Small intestine (tissue), 16 donors: ENCODE data around the gene TRIM60. TPM values are rescaled to one million over a fixed set of nuclear protein-coding genes. Genes with fewer than 3 reads are reported as not detected.
"Not testable (repeated sequence)": the region's sequence is repeated elsewhere in the genome, so short reads cannot be mapped to it uniquely, and the experiment has no call there.

ENCODE experiments used
- DNase-seq, 2 donors: peaks; one replicate each; pipeline versions ENCODE4 v3.0.0 to v3.0.0-alpha.2; 2013
- FAIRE-seq: peaks from 2 replicates; lab custom pipeline; 2012; peaks lifted over from hg19 to GRCh38; lab: Jason Lieb, UNC
- H3K27ac ChIP-seq, 3 donors: one replicate each; pipeline ENCODE4 v1.5.1; 2013; ENCODE audit warnings: low read length in 2 of 3, mild to moderate bottlenecking in 2 of 3, control low read depth in 1 of 3, inconsistent platforms in 1 of 3, low read depth in 1 of 3, moderate library complexity in 1 of 3
- H3K27me3 ChIP-seq, 3 donors: one replicate each; pipeline ENCODE4 v1.6.1; 2013; ENCODE audit warnings: low read length in 3 of 3, inconsistent platforms in 1 of 3; ENCODE audit not compliant: control insufficient read depth in 3 of 3, insufficient read depth in 3 of 3
- H3K36me3 ChIP-seq, 3 donors: one replicate each; pipeline ENCODE4 v1.6.1; 2013; ENCODE audit warnings: low read length in 3 of 3, inconsistent platforms in 1 of 3, low read depth in 1 of 3, mild to moderate bottlenecking in 1 of 3, moderate library complexity in 1 of 3; ENCODE audit not compliant: control insufficient read depth in 3 of 3, insufficient read depth in 2 of 3
- H3K4me1 ChIP-seq, 3 donors: one replicate each; pipeline ENCODE4 v1.6.1; 2013; ENCODE audit warnings: low read length in 2 of 3, inconsistent platforms in 1 of 3, low read depth in 1 of 3, mild to moderate bottlenecking in 1 of 3, moderate library complexity in 1 of 3; ENCODE audit not compliant: control insufficient read depth in 3 of 3, insufficient read depth in 2 of 3
- H3K4me3 ChIP-seq, 3 donors: one replicate each; pipeline ENCODE4 v1.5.1; 2013; ENCODE audit warnings: low read length in 3 of 3, control low read depth in 1 of 3, inconsistent platforms in 1 of 3, low read depth in 1 of 3, mild to moderate bottlenecking in 1 of 3, moderate library complexity in 1 of 3
- H3K9me3 ChIP-seq, 2 donors: one replicate each; pipeline ENCODE4 v1.6.1; 2013; ENCODE audit warnings: low read depth in 1 of 2, low read length in 1 of 2; ENCODE audit not compliant: control insufficient read depth in 2 of 2, insufficient read depth in 1 of 2
- WGBS, 3 donors: extraction: QIAGEN DNeasy Blood & Tissue Kit; methylation state at CpG; one replicate each; pipeline ENCODE4 v1.1.7; 2013; 5-methylcytosine and 5-hydroxymethylcytosine counted together
- long read RNA-seq, 10 donors: transcript quantifications; one replicate each; lab custom pipeline, GENCODE V29; 2026
- polyA plus RNA-seq, 4 donors: library from polyadenylated mRNA; stranded (reverse) in 3 of 4; unstranded in 1 of 4; fragments of 200-250 nt in 3 of 4; fragments of 120-200 nt in 1 of 4; gene quantifications; one replicate each; pipeline versions ENCODE4 v1.2.1 to v1.2.3, GENCODE V29; 2013
- donor health status: healthy with polysubstance abuse.
- donor health status: control.
- donor health status: control.
- donor health status: Bipolar disorder and iron deficiency.
- donor health status: healthy.

The TRIM60 gene
- polyA plus RNA-seq: not detected
- long read RNA-seq, donor 1: 0 reads
- long read RNA-seq, donor 2: 0 reads
- long read RNA-seq, donor 3: 0 reads
- long read RNA-seq, donor 4: 0 reads
- long read RNA-seq, donor 5: 0 reads
- long read RNA-seq, donor 6: 0 reads
- long read RNA-seq, donor 7: 0 reads
- long read RNA-seq, donor 8: 0 reads
- long read RNA-seq, donor 9: 0 reads
- long read RNA-seq, donor 10: 0 reads

GRCh38 chr4:165031436-165032211 is at the start of gene TRIM60:
Gene TRIM60, plus strand, starts transcription at chr4:165031999. Its CDS starts 8,074 bp downstream, at chr4:165040073.
- Histone ChIP-seq H3K27ac (no peak within 1 kb of the TSS), H3K27me3 (no peaks in the 10 kb centered on the region), H3K36me3 (no peaks in the 10 kb centered on the region), H3K4me1 (no peaks in the 10 kb centered on the region), H3K9me3 (peaks cover 0 to 3% of the 10 kb centered on the region in 2 donors), H3K4me3 (no peak within 1 kb of the TSS)
- WGBS, 3 donors: 94 to 95% (median 94%) methylated on average over 41 of the region's 41 CpGs
- DNase-seq: no peak
- FAIRE-seq: no peak

- Histone ChIP-seq H3K27ac (no peak overlapping the region), H3K36me3 (no peaks in the 10 kb centered on the region), H3K4me3 (no peak overlapping the region), H3K4me1 (no peaks in the 10 kb centered on the region), H3K27me3 (no peaks in the 10 kb centered on the region), H3K9me3 (no peaks in the 10 kb centered on the region)
- WGBS, 3 donors: 83 to 95% (median 85%) methylated on average over 2 of the region's 2 CpGs
- FAIRE-seq: no peak
- no peak for DNase-seq
Measured at GRCh38 chr4:164989471-164989870, 42.3 kb upstream of the TRIM60 start.

DNA sequence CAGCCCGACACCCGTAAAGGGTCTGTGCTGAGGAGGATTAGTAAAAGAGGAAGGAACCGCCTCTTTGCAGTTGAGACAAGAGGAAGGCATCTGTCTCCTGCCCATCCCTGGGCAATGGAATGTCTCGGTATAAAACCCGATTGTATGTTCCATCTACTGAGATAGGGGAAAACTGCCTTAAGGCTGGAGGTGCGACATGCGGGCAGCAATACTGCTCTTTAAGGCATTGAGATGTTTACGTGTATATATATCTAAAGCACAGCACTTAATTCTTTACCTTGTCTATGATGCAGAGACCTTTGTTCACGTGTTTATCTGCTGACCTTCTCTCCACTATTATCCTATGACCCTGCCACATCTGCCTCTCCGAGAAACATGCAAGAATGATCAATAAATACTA is 41.0 kb upstream of the TRIM60 start:
- not testable (repeated sequence) for FAIRE-seq, H3K36me3 ChIP-seq, H3K27me3 ChIP-seq, H3K4me3 ChIP-seq, DNase-seq, H3K4me1 ChIP-seq, H3K27ac ChIP-seq, H3K9me3 ChIP-seq
- 57 to 70% (median 58%) methylated on average over 10 of the region's 10 CpGs for WGBS, 3 donors

DNA sequence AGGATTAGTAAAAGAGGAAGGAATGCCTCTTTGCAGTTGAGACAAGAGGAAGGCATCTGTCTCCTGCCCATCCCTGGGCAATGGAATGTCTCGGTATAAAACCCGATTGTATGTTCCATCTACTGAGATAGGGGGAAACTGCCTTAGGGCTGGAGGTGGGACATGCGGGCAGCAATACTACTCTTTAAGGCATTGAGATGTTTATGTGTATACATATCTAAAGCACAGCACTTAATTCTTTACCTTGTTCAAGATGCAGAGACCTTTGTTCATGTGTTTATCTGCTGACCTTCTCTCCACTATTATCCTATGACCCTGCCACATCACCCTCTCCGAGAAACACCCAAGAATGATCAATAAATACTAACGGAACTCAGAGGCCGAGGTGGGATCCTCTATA is 35.7 kb upstream of the TRIM60 start:
- 48 to 81% (median 69%) methylated on average over 6 of the region's 6 CpGs for WGBS, 3 donors
- not testable (repeated sequence) for FAIRE-seq

GRCh38 chr4:164997324-164997723 is 34.5 kb upstream of the TRIM60 start:
- Histone ChIP-seq H3K4me3 (no peak overlapping the region), H3K36me3 (no peaks in the 10 kb centered on the region), H3K27me3 (peaks cover 0 to 10% (median 0%) of the 10 kb centered on the region in 3 donors), H3K9me3 (no peaks in the 10 kb centered on the region), H3K4me1 (no peaks in the 10 kb centered on the region), H3K27ac (no peak overlapping the region)
- WGBS, 3 donors: 64 to 85% (median 77%) methylated on average over 2 of the region's 2 CpGs
- FAIRE-seq (no peak), DNase-seq (no peak)

More for the DNA sequence above, 35.7 kb upstream of the TRIM60 start:
- H3K36me3 ChIP-seq, H3K27me3 ChIP-seq, H3K9me3 ChIP-seq, H3K27ac ChIP-seq, H3K4me1 ChIP-seq, H3K4me3 ChIP-seq, DNase-seq: not testable (repeated sequence)

DNA sequence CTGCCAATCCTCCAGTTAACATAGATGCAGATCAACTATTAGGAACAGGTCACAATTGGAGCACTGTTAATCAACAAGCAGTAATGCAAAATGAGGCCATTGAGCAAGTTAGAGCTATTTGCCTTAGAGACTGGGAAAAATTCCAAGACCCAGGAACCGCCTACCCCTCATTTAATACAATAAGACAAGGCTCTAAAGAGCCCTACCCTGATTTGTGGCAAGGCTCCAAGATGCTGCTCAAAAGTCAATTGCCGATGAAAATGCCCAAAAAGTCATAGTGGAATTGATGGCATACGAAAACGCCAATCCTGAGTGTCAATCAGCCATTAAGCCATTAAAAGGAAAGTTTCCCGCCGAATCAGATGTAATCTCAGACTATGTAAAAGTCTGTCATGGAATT is 33.9 kb upstream of the TRIM60 start:
- no peak for FAIRE-seq
- WGBS, 3 donors: 46 to 67% (median 55%) methylated on average over 6 of the region's 6 CpGs
- Histone ChIP-seq H3K27ac (no peak overlapping the region), H3K36me3 (no peaks in the 10 kb centered on the region), H3K9me3 (no peaks in the 10 kb centered on the region), H3K4me1 (no peaks in the 10 kb centered on the region), H3K27me3 (peaks cover 0 to 10% (median 0%) of the 10 kb centered on the region in 3 donors), H3K4me3 (no peak overlapping the region)
- no peak for DNase-seq

DNA sequence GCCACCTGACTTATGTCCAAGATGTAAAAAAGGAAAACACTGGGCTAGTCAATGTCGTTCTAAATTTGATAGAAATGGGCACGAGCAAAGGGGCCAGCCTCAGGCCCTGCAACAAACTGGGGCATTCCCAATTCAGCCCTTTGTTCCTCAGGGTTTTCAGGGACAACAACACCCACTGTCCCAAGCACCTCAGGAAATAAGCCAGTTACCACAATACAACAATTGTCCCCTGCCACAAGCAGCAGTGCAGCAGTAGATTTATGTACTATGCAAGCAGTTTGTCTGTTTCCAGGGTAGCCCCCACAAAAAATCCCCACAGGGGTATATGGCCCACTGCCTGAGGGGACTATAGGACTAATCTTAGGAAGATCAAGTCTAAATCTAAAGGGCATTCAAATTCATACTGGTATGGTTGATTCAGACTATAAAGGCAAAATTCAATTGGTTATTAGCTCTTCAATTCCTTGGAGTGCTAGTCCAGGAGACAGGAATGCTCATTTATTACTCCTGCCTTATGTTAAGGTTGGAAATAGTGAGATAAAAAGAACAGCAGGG is 33.2 kb upstream of the TRIM60 start:
- H3K9me3 ChIP-seq, H3K4me1 ChIP-seq, FAIRE-seq: not testable (repeated sequence)

GRCh38 chr4:165001957-165002356 is 29.8 kb upstream of the TRIM60 start:
- WGBS, 3 donors: 25 to 59% (median 45%) methylated on average over 2 to 4 of the region's 4 CpGs
- H3K36me3 ChIP-seq, H3K9me3 ChIP-seq, H3K27ac ChIP-seq, H3K4me1 ChIP-seq, H3K27me3 ChIP-seq, DNase-seq, FAIRE-seq, H3K4me3 ChIP-seq: not testable (repeated sequence)

More for the DNA sequence above, 33.2 kb upstream of the TRIM60 start:
- DNase-seq, H3K27me3 ChIP-seq, H3K4me3 ChIP-seq, H3K27ac ChIP-seq, H3K36me3 ChIP-seq: not testable (repeated sequence)
- 65 to 81% (median 75%) methylated on average over 2 of the region's 2 CpGs for WGBS, 3 donors
